HL-60/S4 (cell line): Measurements from ENCODE around the gene KCNK1.
"Not testable (repeated sequence)": the region's sequence is repeated elsewhere in the genome, so short reads cannot be mapped to it uniquely, and the experiment has no call there.

ENCODE experiments used
- in situ Hi-C: fragments of 300-500 bp; cut with MboI; formaldehyde crosslinking; loops from 2 replicates; pipeline ENCODE4 v1.14.3; 2022; ENCODE audit warnings: low sequenced_read_pairs

The KCNK1 gene

GRCh38 chr1:233607252-233608119 lies 6.4 kb upstream of the KCNK1 start:
- in situ Hi-C loops = no loop called here

- in situ Hi-C loops = no loop called here
These were observed 4.9 kb upstream of the KCNK1 start for GRCh38 chr1:233608988-233609387.

DNA sequence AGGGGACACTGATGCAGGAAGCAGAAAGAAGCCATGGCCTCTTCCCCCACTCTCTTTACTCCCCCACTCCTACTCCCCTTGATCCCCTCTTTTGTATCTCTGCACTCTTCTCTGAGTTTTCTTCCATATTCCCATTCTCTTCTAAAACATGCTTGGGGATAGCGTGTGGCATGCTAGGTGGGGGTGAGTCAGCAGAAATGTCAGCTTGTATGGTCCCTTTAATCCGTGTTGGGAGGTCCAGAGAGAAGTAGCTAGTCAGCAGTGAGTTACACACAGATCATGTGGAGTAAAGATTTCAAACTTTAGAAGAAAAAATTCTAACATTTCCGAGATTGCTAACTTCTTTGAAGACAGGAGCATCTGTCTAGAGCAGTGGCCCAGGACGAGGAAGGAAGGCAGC lies 4.0 kb upstream of the KCNK1 start:
- in situ Hi-C loops = no loop called here

- in situ Hi-C loops = no loop called here
These were observed 3.3 kb upstream of the KCNK1 start for GRCh38 chr1:233610628-233611027.

- in situ Hi-C loops = not testable (repeated sequence)
These were observed 2.5 kb upstream of the KCNK1 start for GRCh38 chr1:233611363-233611762.

GRCh38 chr1:233614173-233614742 lies 352 bp downstream of the KCNK1 start:
- in situ Hi-C loops = no loop called here

GRCh38 chr1:233614743-233615521 lies 1.0 kb downstream of the KCNK1 start:
- in situ Hi-C loops = no loop called here

GRCh38 chr1:233615571-233615970 lies 1.7 kb downstream of the KCNK1 start:
- in situ Hi-C loops = no loop called here

GRCh38 chr1:233617025-233617424 lies 3.1 kb downstream of the KCNK1 start:
- in situ Hi-C loops = no loop called here

- in situ Hi-C loops = not testable (repeated sequence)
These were observed 5.5 kb downstream of the KCNK1 start for GRCh38 chr1:233619414-233619813.

- in situ Hi-C loops = no loop called here
These were observed 6.2 kb downstream of the KCNK1 start for GRCh38 chr1:233620065-233620464.

DNA sequence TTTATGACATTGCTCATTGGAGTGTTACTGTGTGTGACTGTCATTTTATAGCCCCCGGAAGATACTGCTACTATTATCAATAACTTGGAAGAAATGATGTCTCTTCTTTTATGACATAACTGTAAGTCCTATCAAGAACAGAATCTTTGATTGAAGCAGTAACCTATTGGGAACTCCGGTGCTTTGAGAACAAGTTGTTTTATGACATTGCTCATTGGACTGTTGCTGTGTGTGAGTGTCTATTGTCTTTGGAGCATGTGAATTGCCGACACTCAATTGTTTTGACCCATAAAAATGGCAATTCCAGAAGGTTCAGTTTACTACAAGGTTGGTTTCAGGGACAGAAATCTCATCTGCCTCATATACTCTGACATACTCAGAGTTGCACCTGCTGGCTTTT lies 8.0 kb downstream of the KCNK1 start:
- in situ Hi-C loops = no loop called here

DNA sequence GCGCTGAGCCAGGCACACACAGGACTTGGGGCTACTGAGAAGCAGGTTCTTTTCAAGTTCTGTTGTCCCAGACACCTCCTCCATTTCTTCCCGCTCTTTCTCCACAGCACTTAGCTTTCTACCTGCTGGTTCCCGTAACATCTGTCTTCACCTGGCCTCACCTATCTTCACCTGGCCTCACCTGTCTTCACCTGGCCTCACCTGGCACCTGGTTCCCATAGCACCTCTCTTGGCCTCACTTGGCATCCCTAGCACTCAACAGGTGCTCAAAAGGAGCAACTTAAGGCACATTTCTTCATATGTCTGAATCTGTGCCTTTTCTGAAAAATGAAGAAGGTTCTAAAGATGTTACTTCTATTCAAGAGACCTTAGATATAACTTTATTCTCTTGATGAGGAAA lies 10.4 kb downstream of the KCNK1 start:
- in situ Hi-C loops = no loop called here

- in situ Hi-C loops = no loop called here
These were observed 11.2 kb downstream of the KCNK1 start for GRCh38 chr1:233625087-233625486.

DNA sequence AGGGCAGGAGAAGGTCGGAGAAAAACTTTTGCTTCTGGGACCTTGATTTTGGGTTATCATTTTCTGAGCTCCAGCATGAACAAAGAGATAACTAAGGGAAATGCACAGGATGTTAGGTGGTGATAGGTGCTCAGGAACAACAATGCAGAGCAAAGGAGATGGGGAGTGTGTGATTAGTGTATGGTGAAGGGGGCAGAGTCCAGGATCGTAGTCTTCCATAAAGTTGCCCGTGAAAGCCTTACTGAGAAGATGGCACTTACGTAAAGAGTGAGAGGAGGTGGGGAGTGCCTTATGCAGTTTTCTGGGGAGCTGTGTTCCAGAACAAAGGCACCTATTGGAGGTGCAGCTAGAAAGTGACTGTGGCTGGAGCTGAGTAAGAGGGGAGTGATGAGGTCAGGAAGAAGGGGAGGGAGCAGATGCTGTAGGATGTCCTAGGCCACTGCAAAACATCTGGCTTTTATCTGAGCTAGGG lies 11.6 kb downstream of the KCNK1 start:
- in situ Hi-C loops = no loop called here

DNA sequence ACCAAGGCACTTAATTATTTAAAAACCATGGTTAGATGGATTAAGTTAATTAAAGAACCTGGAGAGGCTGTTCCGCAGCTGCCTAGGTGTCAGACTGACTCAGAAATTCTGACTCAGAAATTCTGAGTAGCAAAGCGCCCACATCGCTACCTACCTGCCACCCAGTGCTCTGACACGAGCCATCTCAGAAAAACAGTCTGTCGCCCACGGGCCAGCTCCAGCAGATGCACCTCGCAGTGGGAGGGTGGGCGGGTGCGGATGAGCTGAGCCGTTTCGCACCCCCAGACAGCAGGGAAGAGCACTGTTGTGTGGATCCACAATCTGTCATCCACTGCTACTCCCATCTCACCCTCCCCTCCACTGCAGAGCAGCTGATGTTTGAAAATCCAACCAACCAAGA lies 13.5 kb downstream of the KCNK1 start:
- in situ Hi-C loops = no loop called here

GRCh38 chr1:233627823-233628222 lies 13.9 kb downstream of the KCNK1 start:
- in situ Hi-C loops = no loop called here

- in situ Hi-C loops = no loop called here
These were observed 15.5 kb downstream of the KCNK1 start for GRCh38 chr1:233629305-233629935.

- in situ Hi-C loops = no loop called here
These were observed 18.0 kb downstream of the KCNK1 start for GRCh38 chr1:233631810-233632405.

DNA sequence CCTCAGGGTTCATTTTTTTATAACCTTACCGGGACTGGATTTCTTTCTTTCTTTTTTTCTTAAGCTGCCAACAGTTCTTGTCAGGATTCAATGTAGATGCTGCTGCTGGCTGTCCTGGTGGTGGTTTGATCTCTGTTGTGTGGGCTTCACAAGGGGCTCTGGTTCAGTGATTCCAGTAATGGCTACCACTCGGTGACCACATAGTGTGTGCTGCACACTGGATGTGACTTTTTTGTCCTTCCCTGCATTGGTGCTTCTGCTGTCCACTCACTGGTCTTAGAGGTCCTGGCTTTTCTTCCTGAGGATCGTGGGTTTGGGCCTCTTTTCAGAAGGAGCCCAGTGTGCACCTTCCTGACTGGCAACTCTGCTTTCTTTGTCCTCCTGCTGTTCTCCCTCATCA lies 18.5 kb downstream of the KCNK1 start:
- in situ Hi-C loops = no loop called here
